Mesothelial cell of epicardium (in vitro differentiated cells): ENCODE results near the gene AIDA. TPM values are rescaled to one million over a fixed set of nuclear protein-coding genes. Genes with fewer than 3 reads are reported as not detected.

Experiments used
- DNase-seq, 2 experiments: peaks; one replicate each; pipeline ENCODE4 v3.0.0; 2021; ENCODE audit warnings: low spot score in 2 of 2; ENCODE audit not compliant: unreplicated experiment in 2 of 2
- H3K27ac Mint-ChIP-seq: 2 replicates; pipeline ENCODE4 v1.8.0; 2021; ENCODE audit warnings: mixed read lengths
- H3K27me3 Mint-ChIP-seq: 2 replicates; pipeline ENCODE4 v1.8.0; 2021; ENCODE audit warnings: low read depth, mixed read lengths
- H3K36me3 Mint-ChIP-seq: 2 replicates; pipeline ENCODE4 v1.8.0; 2021; ENCODE audit warnings: mixed read lengths
- H3K4me1 Mint-ChIP-seq: 2 replicates; pipeline ENCODE4 v1.8.0; 2021; ENCODE audit warnings: mixed read lengths
- H3K4me3 Mint-ChIP-seq: 2 replicates; pipeline ENCODE4 v1.8.0; 2021; ENCODE audit warnings: mild to moderate bottlenecking, moderate library complexity, mixed read lengths
- H3K9me3 Mint-ChIP-seq: 2 replicates; pipeline ENCODE4 v1.8.0; 2021; ENCODE audit warnings: mixed read lengths
- CTCF ChIP-seq: fragments of 200-600 bp; sonication (generic); IDR thresholded peaks from one replicate; pipeline ENCODE4 v1.5.0; 2021; ENCODE audit warnings: antibody characterized with exemption; ENCODE audit not compliant: unreplicated experiment
- total RNA-seq: library from RNA; stranded (reverse); gene quantifications from 3 replicates; pipeline ENCODE4 v1.2.1, GENCODE V29; 2021

AIDA gene
- total RNA-seq, 1 donor from 2014 or later: 38.6 TPM

GRCh38 chr1:222706815-222707214 is 5.5 kb downstream of the AIDA start:
- no peaks in the 10 kb centered on the region for H3K27me3 Mint-ChIP-seq
- H3K27ac Mint-ChIP-seq: no peak overlapping the region
- H3K9me3 Mint-ChIP-seq: peaks cover 25% of the 10 kb centered on the region
- peaks cover 19% of the 10 kb centered on the region for H3K4me1 Mint-ChIP-seq
- no peak overlapping the region for H3K4me3 Mint-ChIP-seq
- TF ChIP-seq CTCF: peak; percentile 13
- H3K36me3 Mint-ChIP-seq: peaks cover 36% of the 10 kb centered on the region
- no peak for DNase-seq

DNA sequence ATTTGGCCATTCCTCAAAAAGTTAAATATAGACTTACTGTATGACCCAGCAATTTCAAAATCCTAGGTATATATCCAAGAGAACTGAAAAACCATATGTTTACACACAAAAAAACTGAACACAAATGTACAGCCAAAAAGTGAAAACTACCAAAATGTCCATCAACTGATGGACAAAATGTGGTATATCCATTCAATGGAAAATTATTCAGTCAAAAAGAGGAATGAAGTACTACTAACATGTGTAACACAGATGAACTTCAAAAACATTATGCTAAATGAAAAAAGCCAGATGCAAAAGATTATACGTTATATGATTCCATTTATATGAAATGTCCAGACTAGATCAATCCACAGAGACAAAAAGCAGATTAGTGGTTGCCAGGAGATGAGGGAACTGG is 8.0 kb downstream of the AIDA start:
- no peak for TF ChIP-seq CTCF
- DNase-seq: no peak
- Mint-ChIP-seq H3K4me3 (no peak overlapping the region), H3K4me1 (peaks cover under 1% of the 10 kb centered on the region), H3K36me3 (peaks cover 47% of the 10 kb centered on the region), H3K27me3 (no peaks in the 10 kb centered on the region), H3K9me3 (peaks cover 25% of the 10 kb centered on the region), H3K27ac (no peak overlapping the region)

- Mint-ChIP-seq H3K9me3 (peaks cover 25% of the 10 kb centered on the region), H3K27me3 (no peaks in the 10 kb centered on the region), H3K36me3 (peaks cover 47% of the 10 kb centered on the region), H3K4me1 (no peaks in the 10 kb centered on the region), H3K4me3 (no peak overlapping the region), H3K27ac (peak overlapping the region; percentile 0)
- DNase-seq: no peak
- TF ChIP-seq CTCF: no peak
Measured at GRCh38 chr1:222702210-222702609, 10.1 kb downstream of the AIDA start.

GRCh38 chr1:222697826-222698225 is 14.5 kb downstream of the AIDA start:
- H3K9me3 Mint-ChIP-seq: no peaks in the 10 kb centered on the region
- DNase-seq: no peak
- no peak overlapping the region for H3K27ac Mint-ChIP-seq
- TF ChIP-seq CTCF: no peak
- H3K4me1 Mint-ChIP-seq: no peaks in the 10 kb centered on the region
- H3K4me3 Mint-ChIP-seq: no peak overlapping the region
- H3K27me3 Mint-ChIP-seq: no peaks in the 10 kb centered on the region
- peaks cover 23% of the 10 kb centered on the region for H3K36me3 Mint-ChIP-seq

DNA sequence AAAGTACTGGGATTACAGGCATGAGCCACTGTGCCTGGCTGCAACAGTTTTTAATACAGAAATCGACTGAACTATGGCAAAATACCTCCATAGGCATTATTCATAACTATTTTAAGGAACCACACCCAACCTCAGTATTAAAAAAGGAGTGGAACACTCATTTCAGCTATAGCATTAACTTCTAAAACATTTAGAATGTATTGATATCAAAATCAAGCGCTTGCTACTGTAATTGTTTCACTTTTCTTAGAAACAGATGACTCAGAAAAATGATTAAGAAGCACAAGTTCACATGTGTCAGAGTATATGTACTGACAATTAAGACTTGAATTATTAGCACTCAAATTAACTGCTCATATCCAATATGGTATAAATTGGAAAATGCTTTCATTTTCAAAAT is 15.1 kb downstream of the AIDA start:
- Mint-ChIP-seq H3K9me3 (no peaks in the 10 kb centered on the region), H3K27ac (no peak overlapping the region), H3K4me3 (no peak overlapping the region), H3K36me3 (peaks cover 17% of the 10 kb centered on the region), H3K27me3 (no peaks in the 10 kb centered on the region), H3K4me1 (no peaks in the 10 kb centered on the region)
- no peak for DNase-seq
- no peak for TF ChIP-seq CTCF

DNA sequence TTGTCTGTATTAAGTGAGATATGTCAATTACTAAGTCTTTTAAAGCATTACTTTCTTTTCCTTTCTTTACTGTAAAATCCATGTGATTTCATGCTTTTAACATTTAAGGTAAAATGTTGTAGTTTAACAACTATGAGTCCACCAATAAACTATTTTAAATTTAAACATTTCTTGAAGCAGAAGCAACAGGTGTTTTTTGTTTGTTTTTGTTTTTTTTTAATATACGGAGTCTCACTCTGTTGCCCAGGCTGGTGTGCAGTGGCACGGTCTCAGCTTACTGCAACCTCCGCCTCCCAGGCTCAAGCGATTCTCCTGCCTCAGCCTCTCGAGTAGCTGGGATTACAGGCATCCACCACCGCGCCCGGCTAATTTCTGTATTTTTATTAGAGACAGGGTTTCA is 15.6 kb downstream of the AIDA start:
- no peak for DNase-seq
- Mint-ChIP-seq H3K27me3 (no peaks in the 10 kb centered on the region), H3K4me1 (no peaks in the 10 kb centered on the region)

More for the DNA sequence above, 15.6 kb downstream of the AIDA start:
- Mint-ChIP-seq H3K27ac (no peak overlapping the region), H3K9me3 (no peaks in the 10 kb centered on the region), H3K36me3 (peaks cover 15% of the 10 kb centered on the region), H3K4me3 (no peak overlapping the region)
- no peak for TF ChIP-seq CTCF
